ENCODE measurements around the gene SIRT2. TPM values are rescaled to one million over a fixed set of nuclear protein-coding genes. Genes with fewer than 3 reads are reported as not detected.
A peak's percentile ranks its signal among the peaks of the same experiment; 100 is the strongest.

SIRT2 gene
- total and polyA plus RNA-seq, 2 of the 13 experiments (the other 11 are each of a cell fraction or from before 2014, with no cell fraction given), result 22.3 to 26.1 TPM

DNA sequence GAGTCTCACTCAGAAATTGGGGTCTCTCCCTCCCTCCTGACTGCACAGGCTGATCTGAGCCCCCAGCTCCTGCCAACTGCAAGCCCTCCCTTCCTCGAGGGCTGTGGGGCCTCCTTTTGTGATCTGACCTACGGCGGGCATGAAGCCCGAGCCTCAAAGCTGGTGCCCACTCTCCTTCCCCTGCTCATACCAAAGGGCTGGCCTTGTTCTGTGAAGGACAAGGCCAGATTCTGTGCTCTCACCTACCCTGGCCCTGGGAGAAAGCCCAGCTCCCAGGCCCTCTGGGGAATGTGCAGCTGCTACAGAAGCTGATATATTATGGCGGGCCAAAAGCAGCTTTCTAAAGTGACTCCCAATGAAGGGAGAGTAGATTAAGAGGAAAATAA lies 58.8 kb downstream of the SIRT2 start:
- 95% methylated on average over 4 of the region's 5 CpGs for WGBS (ENCODE audit: low lambda C conversion rate)
- no peak for DNase-seq (ENCODE audit: low spot score)
- no peak overlapping the region for H3K27ac ChIP-seq (ENCODE audit: extremely low read length, insufficient read depth, low read length)

DNA sequence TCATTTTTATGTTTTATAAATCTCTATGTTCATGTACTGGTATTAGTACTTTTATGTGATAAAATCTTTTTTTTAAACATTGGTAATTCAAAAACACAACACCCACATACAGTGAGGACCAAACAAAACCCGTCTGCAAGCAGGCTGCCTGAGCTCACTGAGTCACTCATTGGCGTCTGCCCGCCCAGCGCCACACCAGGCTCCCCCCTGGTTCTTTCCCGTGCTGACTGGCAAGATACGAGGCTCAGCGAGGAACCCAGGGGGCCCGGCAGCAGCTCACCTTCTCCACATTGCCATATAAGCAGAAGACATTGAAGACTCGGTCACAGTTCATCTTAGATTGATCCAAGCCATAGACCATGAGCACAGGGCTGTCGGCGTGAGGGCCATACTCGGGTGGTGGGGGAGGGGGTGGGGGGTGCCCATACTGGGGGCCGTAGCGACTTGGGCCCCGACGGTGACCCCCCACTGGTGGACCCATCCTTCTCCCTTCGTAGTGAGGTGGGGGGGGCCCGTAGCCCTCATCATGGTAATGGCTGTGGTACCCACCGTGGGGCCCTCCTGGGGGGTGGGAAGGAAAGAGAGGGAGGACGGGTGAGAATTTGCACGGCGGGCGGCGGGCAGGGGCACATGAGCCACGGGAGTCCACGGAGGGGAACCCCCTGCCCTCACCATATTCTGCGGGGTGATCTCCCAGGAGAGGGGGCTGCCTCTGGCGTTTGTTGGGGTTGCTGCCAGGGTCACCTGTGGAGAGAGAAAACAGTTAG lies 59.4 kb downstream of the SIRT2 start:
- H3K36me3 ChIP-seq (replicated peaks in 1 of 2; ENCODE audit: control insufficient read depth in 1 of 2, insufficient read depth in 2 of 2, low read length in 2 of 2), result peaks cover 46 to 93% of the 10 kb centered on the region in 2 experiments
- H3K4me2 ChIP-seq (ENCODE audit: low read depth, low read length), result no peak overlapping the region
- peaks cover 35% of the 10 kb centered on the region for H4K20me1 ChIP-seq (ENCODE audit: insufficient read depth, low read length)
- peaks cover 29% of the 10 kb centered on the region for H3K79me2 ChIP-seq (ENCODE audit: insufficient read depth, low read length)
- H3K9me3 ChIP-seq (ENCODE audit: low read length), result no peaks in the 10 kb centered on the region
- ATAC-seq, result no peak
- ChIA-PET POLR2A (interaction anchor here (1.1 to 4.4 kb wide), 4 partner anchors 9 to 106 kb away, joined by 3 to 42 read pairs (median 13); partner anchors contain the start of genes ECH1 and HNRNPL), CTCF (ENCODE audit: low intra/inter-chr PET ratio, low total read pairs) (no interaction called here)
- H3K9ac ChIP-seq (ENCODE audit: insufficient read depth, low read depth, low read length), result no peak overlapping the region
- 96% methylated on average over 24 of the region's 28 CpGs for WGBS (ENCODE audit: low lambda C conversion rate)
- H3K27ac ChIP-seq (ENCODE audit: extremely low read length, insufficient read depth, low read length), result peak overlapping the region; percentile 60
- no peak overlapping the region for H3K4me3 ChIP-seq (replicated peaks in 1 of 3; ENCODE audit: insufficient read depth in 1 of 3, low read depth in 2 of 3, low read length in 3 of 3)
- in situ Hi-C loops (cut with HindIII; ENCODE audit: extremely low pct_ligation_motif_present, low pct_unique_long_range_greater_than_20kb) (no loop called here), intact Hi-C loops (cut with micrococcal nuclease; ENCODE audit: unreplicated experiment) (loop anchor here (10.0 kb wide), 1 partner anchor 185 kb away; no protein-coding TSS in a partner anchor)
- H3K4me1 ChIP-seq (ENCODE audit: insufficient read depth, low read length), result peaks cover 81% of the 10 kb centered on the region
- DNase-seq (ENCODE audit: low spot score), result no peak
- BruUV-seq (replicated peaks), result no TSS peak
- no peak overlapping the region for H2AFZ ChIP-seq (ENCODE audit: low read length)
- H3K27me3 ChIP-seq (ENCODE audit: control insufficient read depth in 1 of 2, insufficient read depth in 2 of 2, low read length in 2 of 2), result no peaks in the 10 kb centered on the region
- TF ChIP-seq CC2D1A (CRISPR knock-in tag; IDR thresholded peaks at IDR 0.05) (no peak), FOXJ3 (CRISPR knock-in tag; IDR thresholded peaks at IDR 0.05; ENCODE audit: borderline replicate concordance) (no peak), AGO2 (optimal IDR thresholded peaks at IDR 0.05; ENCODE audit: low read depth, low read length) (peak; percentile 73), LCORL (IDR thresholded peaks at IDR 0.05) (no peak), LCORL (CRISPR knock-in tag; IDR thresholded peaks at IDR 0.05) (no peak), HNRNPL (IDR thresholded peaks at IDR 0.05; ENCODE audit: low read depth, low read length) (0 out of 2 replicates have a peak, but pooled peaks have one; percentile 3), RBFOX2 (IDR thresholded peaks at IDR 0.05; ENCODE audit: low read depth, low read length) (peak; percentile 42; the same call in 1 of the 2 replicates)
- FAIRE-seq, result no peak

More for the DNA sequence above, 58.8 kb downstream of the SIRT2 start:
- Histone ChIP-seq H4K20me1 (ENCODE audit: insufficient read depth, low read length) (peaks cover 40% of the 10 kb centered on the region), H3K4me1 (ENCODE audit: insufficient read depth, low read length) (peaks cover 87% of the 10 kb centered on the region), H3K9ac (ENCODE audit: insufficient read depth, low read depth, low read length) (no peak overlapping the region), H3K36me3 (replicated peaks in 1 of 2; ENCODE audit: control insufficient read depth in 1 of 2, insufficient read depth in 2 of 2, low read length in 2 of 2) (peaks cover 48 to 96% of the 10 kb centered on the region in 2 experiments), H3K4me2 (ENCODE audit: low read depth, low read length) (no peak overlapping the region), H3K4me3 (replicated peaks in 1 of 3; ENCODE audit: insufficient read depth in 1 of 3, low read depth in 2 of 3, low read length in 3 of 3) (no peak overlapping the region), H3K27me3 (ENCODE audit: control insufficient read depth in 1 of 2, insufficient read depth in 2 of 2, low read length in 2 of 2) (no peaks in the 10 kb centered on the region), H3K79me2 (ENCODE audit: insufficient read depth, low read length) (peaks cover 33% of the 10 kb centered on the region), H2AFZ (ENCODE audit: low read length) (no peak overlapping the region), H3K9me3 (ENCODE audit: low read length) (no peaks in the 10 kb centered on the region)
- POLR2A ChIA-PET, result interaction anchor here (0.8 to 4.4 kb wide), 4 partner anchors 9 to 107 kb away, joined by 3 to 42 read pairs (median 12); partner anchors contain the start of genes ECH1 and HNRNPL
- CTCF ChIA-PET (ENCODE audit: low intra/inter-chr PET ratio, low total read pairs), result no interaction called here
- ATAC-seq, result no peak
- in situ Hi-C loops (cut with HindIII; ENCODE audit: extremely low pct_ligation_motif_present, low pct_unique_long_range_greater_than_20kb) (no loop called here), intact Hi-C loops (cut with micrococcal nuclease; ENCODE audit: unreplicated experiment) (no loop called here)
- BruUV-seq (replicated peaks), result no TSS peak
- no peak for TF ChIP-seq ZNF3 (CRISPR knock-in tag; IDR thresholded peaks at IDR 0.05)
- 0 out of 2 replicates have a peak, but pooled peaks have one; percentile 46 for TF ChIP-seq HNRNPL (IDR thresholded peaks at IDR 0.05; ENCODE audit: low read depth, low read length)
- FAIRE-seq, result no peak

All from HepG2 (cell line).